ENCODE results near the gene RUNX2. TPM values are rescaled to one million over a fixed set of nuclear protein-coding genes. Genes with fewer than 3 reads are reported as not detected.

RUNX2 gene
- total RNA-seq, 1 donor, result 10.4 TPM

- H3K4me3 ChIP-seq (ENCODE audit: low read length), result no peak overlapping the region
- no peaks in the 10 kb centered on the region for H3K27me3 ChIP-seq (ENCODE audit: insufficient read depth, low read length)
- H3K9me3 ChIP-seq (ENCODE audit: low read depth, low read length), result peaks cover 12% of the 10 kb centered on the region
- no peaks in the 10 kb centered on the region for H3K4me1 ChIP-seq (ENCODE audit: insufficient read depth, low read length)
Measured at GRCh38 chr6:45599053-45599452, 270.9 kb downstream of the RUNX2 start.

GRCh38 chr6:45605971-45606370, 277.8 kb downstream of the RUNX2 start:
- Histone ChIP-seq H3K27me3 (ENCODE audit: insufficient read depth, low read length) (no peaks in the 10 kb centered on the region), H3K4me3 (ENCODE audit: low read length) (no peak overlapping the region), H3K9me3 (ENCODE audit: low read depth, low read length) (peaks cover 2% of the 10 kb centered on the region), H3K4me1 (ENCODE audit: insufficient read depth, low read length) (no peaks in the 10 kb centered on the region)

GRCh38 chr6:45606831-45607400, 278.8 kb downstream of the RUNX2 start:
- Histone ChIP-seq H3K27me3 (ENCODE audit: insufficient read depth, low read length) (no peaks in the 10 kb centered on the region), H3K4me3 (ENCODE audit: low read length) (no peak overlapping the region), H3K9me3 (ENCODE audit: low read depth, low read length) (no peaks in the 10 kb centered on the region), H3K4me1 (ENCODE audit: insufficient read depth, low read length) (no peaks in the 10 kb centered on the region)

- H3K4me1 ChIP-seq (ENCODE audit: insufficient read depth, low read length), result no peaks in the 10 kb centered on the region
- H3K4me3 ChIP-seq (ENCODE audit: low read length), result no peak overlapping the region
- no peaks in the 10 kb centered on the region for H3K27me3 ChIP-seq (ENCODE audit: insufficient read depth, low read length)
- H3K9me3 ChIP-seq (ENCODE audit: low read depth, low read length), result no peaks in the 10 kb centered on the region
Measured at GRCh38 chr6:45607798-45608197, 279.7 kb downstream of the RUNX2 start.

GRCh38 chr6:45608252-45608913, 280.3 kb downstream of the RUNX2 start:
- Histone ChIP-seq H3K9me3 (ENCODE audit: low read depth, low read length) (no peaks in the 10 kb centered on the region), H3K4me1 (ENCODE audit: insufficient read depth, low read length) (no peaks in the 10 kb centered on the region), H3K27me3 (ENCODE audit: insufficient read depth, low read length) (no peaks in the 10 kb centered on the region), H3K4me3 (ENCODE audit: low read length) (no peak overlapping the region)

GRCh38 chr6:45609141-45609638, 281.1 kb downstream of the RUNX2 start:
- Histone ChIP-seq H3K4me3 (ENCODE audit: low read length) (no peak overlapping the region), H3K9me3 (ENCODE audit: low read depth, low read length) (no peaks in the 10 kb centered on the region), H3K27me3 (ENCODE audit: insufficient read depth, low read length) (no peaks in the 10 kb centered on the region), H3K4me1 (ENCODE audit: insufficient read depth, low read length) (no peaks in the 10 kb centered on the region)

- Histone ChIP-seq H3K4me3 (ENCODE audit: low read length) (no peak overlapping the region), H3K9me3 (ENCODE audit: low read depth, low read length) (no peaks in the 10 kb centered on the region), H3K4me1 (ENCODE audit: insufficient read depth, low read length) (no peaks in the 10 kb centered on the region), H3K27me3 (ENCODE audit: insufficient read depth, low read length) (no peaks in the 10 kb centered on the region)
Measured at GRCh38 chr6:45610374-45610773, 282.2 kb downstream of the RUNX2 start.

- H3K4me3 ChIP-seq (ENCODE audit: low read length), result no peak overlapping the region
- no peaks in the 10 kb centered on the region for H3K27me3 ChIP-seq (ENCODE audit: insufficient read depth, low read length)
- no peaks in the 10 kb centered on the region for H3K4me1 ChIP-seq (ENCODE audit: insufficient read depth, low read length)
- no peaks in the 10 kb centered on the region for H3K9me3 ChIP-seq (ENCODE audit: low read depth, low read length)
Measured at GRCh38 chr6:45610832-45611231, 282.7 kb downstream of the RUNX2 start.

GRCh38 chr6:45611491-45611890, 283.4 kb downstream of the RUNX2 start:
- no peak overlapping the region for H3K4me3 ChIP-seq (ENCODE audit: low read length)
- H3K27me3 ChIP-seq (ENCODE audit: insufficient read depth, low read length), result no peaks in the 10 kb centered on the region
- H3K4me1 ChIP-seq (ENCODE audit: insufficient read depth, low read length), result no peaks in the 10 kb centered on the region

GRCh38 chr6:45613656-45614055, 285.5 kb downstream of the RUNX2 start:
- Histone ChIP-seq H3K9me3 (ENCODE audit: low read depth, low read length) (no peaks in the 10 kb centered on the region), H3K4me3 (ENCODE audit: low read length) (no peak overlapping the region), H3K27me3 (ENCODE audit: insufficient read depth, low read length) (no peaks in the 10 kb centered on the region), H3K4me1 (ENCODE audit: insufficient read depth, low read length) (no peaks in the 10 kb centered on the region)

More at GRCh38 chr6:45611491-45611890, 283.4 kb downstream of the RUNX2 start:
- H3K9me3 ChIP-seq (ENCODE audit: low read depth, low read length), result no peaks in the 10 kb centered on the region

GRCh38 chr6:45614488-45615285, 286.6 kb downstream of the RUNX2 start:
- Histone ChIP-seq H3K27me3 (ENCODE audit: insufficient read depth, low read length) (no peaks in the 10 kb centered on the region), H3K4me1 (ENCODE audit: insufficient read depth, low read length) (no peaks in the 10 kb centered on the region), H3K4me3 (ENCODE audit: low read length) (no peak overlapping the region), H3K9me3 (ENCODE audit: low read depth, low read length) (no peaks in the 10 kb centered on the region)

GRCh38 chr6:45616209-45616608, 288.1 kb downstream of the RUNX2 start:
- no peaks in the 10 kb centered on the region for H3K27me3 ChIP-seq (ENCODE audit: insufficient read depth, low read length)
- H3K4me3 ChIP-seq (ENCODE audit: low read length), result no peak overlapping the region
- H3K9me3 ChIP-seq (ENCODE audit: low read depth, low read length), result no peaks in the 10 kb centered on the region
- peaks cover 9% of the 10 kb centered on the region for H3K4me1 ChIP-seq (ENCODE audit: insufficient read depth, low read length)

- Histone ChIP-seq H3K9me3 (ENCODE audit: low read depth, low read length) (no peaks in the 10 kb centered on the region), H3K4me3 (ENCODE audit: low read length) (no peak overlapping the region), H3K4me1 (ENCODE audit: insufficient read depth, low read length) (peaks cover 9% of the 10 kb centered on the region), H3K27me3 (ENCODE audit: insufficient read depth, low read length) (no peaks in the 10 kb centered on the region)
Measured at GRCh38 chr6:45617441-45617840, 289.3 kb downstream of the RUNX2 start.

GRCh38 chr6:45618259-45618658, 290.1 kb downstream of the RUNX2 start:
- Histone ChIP-seq H3K4me1 (ENCODE audit: insufficient read depth, low read length) (peaks cover 9% of the 10 kb centered on the region), H3K4me3 (ENCODE audit: low read length) (no peak overlapping the region), H3K27me3 (ENCODE audit: insufficient read depth, low read length) (no peaks in the 10 kb centered on the region), H3K9me3 (ENCODE audit: low read depth, low read length) (no peaks in the 10 kb centered on the region)

- Histone ChIP-seq H3K4me3 (ENCODE audit: low read length) (no peak overlapping the region), H3K9me3 (ENCODE audit: low read depth, low read length) (no peaks in the 10 kb centered on the region), H3K4me1 (ENCODE audit: insufficient read depth, low read length) (peaks cover 9% of the 10 kb centered on the region), H3K27me3 (ENCODE audit: insufficient read depth, low read length) (no peaks in the 10 kb centered on the region)
Measured at GRCh38 chr6:45619211-45619760, 291.2 kb downstream of the RUNX2 start.
